Chondrocyte (in vitro differentiated cells): ENCODE data around the gene MYO10. TPM values are rescaled to one million over a fixed set of nuclear protein-coding genes. Genes with fewer than 3 reads are reported as not detected.

Experiments used
- DNase-seq: peaks from one replicate; pipeline ENCODE4 v3.0.0; 2021; ENCODE audit warnings: mixed read lengths, low spot score
- H3K27ac Mint-ChIP-seq: one replicate; pipeline ENCODE4 v1.8.0; 2021; ENCODE audit warnings: mild to moderate bottlenecking, moderate library complexity, mixed read lengths; ENCODE audit not compliant: unreplicated experiment
- H3K27me3 Mint-ChIP-seq: 2 replicates; pipeline ENCODE4 v1.8.0; 2021; ENCODE audit warnings: low read depth, mixed read lengths
- H3K36me3 Mint-ChIP-seq: 2 replicates; pipeline ENCODE4 v1.8.0; 2021; ENCODE audit warnings: low read depth, mixed read lengths
- H3K4me1 Mint-ChIP-seq: 2 replicates; pipeline ENCODE4 v1.8.0; 2021; ENCODE audit warnings: low read depth, mild to moderate bottlenecking, mixed read lengths
- H3K4me3 Mint-ChIP-seq: one replicate; pipeline ENCODE4 v1.8.0; 2021; ENCODE audit warnings: mild to moderate bottlenecking, moderate library complexity, mixed read lengths; ENCODE audit not compliant: unreplicated experiment
- H3K9me3 Mint-ChIP-seq: 2 replicates; pipeline ENCODE4 v1.8.0; 2021; ENCODE audit warnings: low read depth, mixed read lengths
- total RNA-seq: library from RNA; stranded (reverse); gene quantifications from 3 replicates; pipeline ENCODE4 v1.2.1, GENCODE V29; 2021
- TF ChIP-seq, protein P1 (sequence below): fragments of 200-600 bp; sonication (generic); IDR thresholded peaks from 2 replicates; pipeline ENCODE4 v1.5.0; 2021; ENCODE audit warnings: antibody characterized with exemption, mild to moderate bottlenecking, moderate library complexity

The MYO10 gene
- total RNA-seq, 1 donor from 2014 or later = 51.9 TPM

DNA sequence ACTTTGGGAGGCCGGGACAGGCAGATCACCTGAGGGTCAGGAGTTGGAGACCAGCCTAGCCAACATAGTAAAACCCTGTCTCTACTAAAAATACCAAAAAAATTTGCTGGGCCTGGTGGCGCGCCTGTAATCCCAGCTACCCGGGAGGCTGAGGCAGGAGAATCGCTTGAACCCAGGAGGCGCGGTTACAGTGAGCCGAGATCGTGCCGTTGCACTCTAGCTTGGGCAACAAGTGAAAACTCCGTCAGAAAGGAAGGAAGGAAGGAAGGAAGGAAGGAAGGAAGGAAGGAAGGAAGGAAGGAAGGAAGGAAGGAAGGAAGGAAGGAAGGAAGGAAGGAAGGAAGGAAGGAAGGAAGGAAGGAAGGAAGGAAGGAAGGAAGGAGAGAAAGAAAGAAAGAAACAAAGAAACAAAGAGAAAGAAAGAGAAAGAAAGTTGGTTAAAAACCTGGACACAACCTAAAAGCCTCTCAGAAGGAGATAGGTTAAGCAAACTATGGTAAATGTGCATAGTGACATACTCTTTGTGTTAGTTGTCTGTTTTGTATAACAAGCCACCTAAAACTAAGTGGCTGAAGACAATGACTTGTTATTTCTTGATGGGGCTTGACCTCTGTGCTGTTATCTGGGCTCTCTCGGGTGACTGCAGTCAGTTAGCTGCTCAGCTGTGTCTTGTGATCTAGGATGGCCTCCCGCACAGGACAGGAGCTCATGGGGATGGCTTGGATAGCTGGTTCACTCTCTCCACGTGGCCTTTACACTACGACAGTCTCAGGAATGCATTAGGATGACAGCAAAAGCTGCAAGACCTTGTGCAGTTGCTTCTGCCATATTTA is 8.0 kb upstream of the MYO10 start:
- peaks cover 3% of the 10 kb centered on the region for H3K36me3 Mint-ChIP-seq
- H3K9me3 Mint-ChIP-seq = peaks cover 12% of the 10 kb centered on the region
- TF ChIP-seq, protein P1, sequence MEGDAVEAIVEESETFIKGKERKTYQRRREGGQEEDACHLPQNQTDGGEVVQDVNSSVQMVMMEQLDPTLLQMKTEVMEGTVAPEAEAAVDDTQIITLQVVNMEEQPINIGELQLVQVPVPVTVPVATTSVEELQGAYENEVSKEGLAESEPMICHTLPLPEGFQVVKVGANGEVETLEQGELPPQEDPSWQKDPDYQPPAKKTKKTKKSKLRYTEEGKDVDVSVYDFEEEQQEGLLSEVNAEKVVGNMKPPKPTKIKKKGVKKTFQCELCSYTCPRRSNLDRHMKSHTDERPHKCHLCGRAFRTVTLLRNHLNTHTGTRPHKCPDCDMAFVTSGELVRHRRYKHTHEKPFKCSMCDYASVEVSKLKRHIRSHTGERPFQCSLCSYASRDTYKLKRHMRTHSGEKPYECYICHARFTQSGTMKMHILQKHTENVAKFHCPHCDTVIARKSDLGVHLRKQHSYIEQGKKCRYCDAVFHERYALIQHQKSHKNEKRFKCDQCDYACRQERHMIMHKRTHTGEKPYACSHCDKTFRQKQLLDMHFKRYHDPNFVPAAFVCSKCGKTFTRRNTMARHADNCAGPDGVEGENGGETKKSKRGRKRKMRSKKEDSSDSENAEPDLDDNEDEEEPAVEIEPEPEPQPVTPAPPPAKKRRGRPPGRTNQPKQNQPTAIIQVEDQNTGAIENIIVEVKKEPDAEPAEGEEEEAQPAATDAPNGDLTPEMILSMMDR = no peak
- H3K27ac Mint-ChIP-seq = no peak overlapping the region
- DNase-seq = no peak
- H3K27me3 Mint-ChIP-seq = peaks cover 5% of the 10 kb centered on the region
- no peak overlapping the region for H3K4me3 Mint-ChIP-seq
- H3K4me1 Mint-ChIP-seq = no peaks in the 10 kb centered on the region

- peaks cover 22% of the 10 kb centered on the region for H3K27me3 Mint-ChIP-seq
- H3K36me3 Mint-ChIP-seq = no peaks in the 10 kb centered on the region
- DNase-seq = no peak
- TF ChIP-seq, protein P1 = no peak
- H3K4me1 Mint-ChIP-seq = peaks cover 25% of the 10 kb centered on the region
- H3K27ac Mint-ChIP-seq = no peak overlapping the region
- H3K4me3 Mint-ChIP-seq = no peak overlapping the region
- no peaks in the 10 kb centered on the region for H3K9me3 Mint-ChIP-seq
These were observed 1.5 kb upstream of the MYO10 start for GRCh38 chr5:16937503-16938161.

DNA sequence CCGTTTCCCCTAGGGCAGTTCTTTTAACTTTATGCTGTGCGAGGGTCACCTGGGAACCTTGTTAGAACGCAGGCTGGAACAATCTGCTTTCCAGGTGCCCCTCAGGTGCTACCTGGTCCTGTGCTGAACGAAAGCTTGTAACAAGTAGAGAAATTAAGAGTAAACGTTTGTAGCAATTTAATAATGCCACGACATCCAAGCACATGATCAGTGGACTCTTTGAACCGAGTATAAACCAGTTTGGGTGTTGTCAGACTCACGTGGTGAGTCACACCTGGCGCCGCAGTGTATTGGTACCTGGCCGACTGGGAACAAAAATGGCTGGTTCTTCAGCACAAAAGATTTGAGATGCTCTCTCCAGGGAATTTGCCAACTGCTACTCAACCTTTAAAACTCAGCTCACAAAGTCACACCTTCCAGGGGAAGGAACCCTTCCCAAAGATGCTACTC is 926 bp upstream of the MYO10 start:
- Mint-ChIP-seq H3K4me1 (peaks cover 31% of the 10 kb centered on the region), H3K36me3 (no peaks in the 10 kb centered on the region), H3K27ac (no peak overlapping the region), H3K27me3 (peaks cover 22% of the 10 kb centered on the region), H3K9me3 (no peaks in the 10 kb centered on the region), H3K4me3 (peak overlapping the region; percentile 84)
- no peak for DNase-seq
- TF ChIP-seq, protein P1 = no peak

GRCh38 chr5:16935231-16936149 is 598 bp downstream of the MYO10 start:
- DNase-seq = no peak
- H3K4me3 Mint-ChIP-seq = peak overlapping the region; percentile 93
- H3K4me1 Mint-ChIP-seq = peaks cover 47% of the 10 kb centered on the region
- H3K9me3 Mint-ChIP-seq = no peaks in the 10 kb centered on the region
- no peaks in the 10 kb centered on the region for H3K36me3 Mint-ChIP-seq
- H3K27ac Mint-ChIP-seq = peak overlapping the region; percentile 90
- peaks cover 22% of the 10 kb centered on the region for H3K27me3 Mint-ChIP-seq
- TF ChIP-seq, protein P1 = peak; percentile 14

GRCh38 chr5:16934677-16935153 is 1.4 kb downstream of the MYO10 start:
- TF ChIP-seq, protein P1 = no peak
- DNase-seq = no peak
- peak overlapping the region; percentile 84 for H3K27ac Mint-ChIP-seq
- H3K27me3 Mint-ChIP-seq = peaks cover 17% of the 10 kb centered on the region
- H3K4me3 Mint-ChIP-seq = peak overlapping the region; percentile 93
- H3K36me3 Mint-ChIP-seq = no peaks in the 10 kb centered on the region
- H3K9me3 Mint-ChIP-seq = no peaks in the 10 kb centered on the region
- peaks cover 54% of the 10 kb centered on the region for H3K4me1 Mint-ChIP-seq
